ENCODE data around the gene SLC38A10. TPM values are rescaled to one million over a fixed set of nuclear protein-coding genes. Genes with fewer than 3 reads are reported as not detected.

SLC38A10 gene
- total and polyA plus RNA-seq, 2 of the 13 experiments (the other 11 are each of a cell fraction or from before 2014, with no cell fraction given), result 23.4 to 55.8 TPM

DNA sequence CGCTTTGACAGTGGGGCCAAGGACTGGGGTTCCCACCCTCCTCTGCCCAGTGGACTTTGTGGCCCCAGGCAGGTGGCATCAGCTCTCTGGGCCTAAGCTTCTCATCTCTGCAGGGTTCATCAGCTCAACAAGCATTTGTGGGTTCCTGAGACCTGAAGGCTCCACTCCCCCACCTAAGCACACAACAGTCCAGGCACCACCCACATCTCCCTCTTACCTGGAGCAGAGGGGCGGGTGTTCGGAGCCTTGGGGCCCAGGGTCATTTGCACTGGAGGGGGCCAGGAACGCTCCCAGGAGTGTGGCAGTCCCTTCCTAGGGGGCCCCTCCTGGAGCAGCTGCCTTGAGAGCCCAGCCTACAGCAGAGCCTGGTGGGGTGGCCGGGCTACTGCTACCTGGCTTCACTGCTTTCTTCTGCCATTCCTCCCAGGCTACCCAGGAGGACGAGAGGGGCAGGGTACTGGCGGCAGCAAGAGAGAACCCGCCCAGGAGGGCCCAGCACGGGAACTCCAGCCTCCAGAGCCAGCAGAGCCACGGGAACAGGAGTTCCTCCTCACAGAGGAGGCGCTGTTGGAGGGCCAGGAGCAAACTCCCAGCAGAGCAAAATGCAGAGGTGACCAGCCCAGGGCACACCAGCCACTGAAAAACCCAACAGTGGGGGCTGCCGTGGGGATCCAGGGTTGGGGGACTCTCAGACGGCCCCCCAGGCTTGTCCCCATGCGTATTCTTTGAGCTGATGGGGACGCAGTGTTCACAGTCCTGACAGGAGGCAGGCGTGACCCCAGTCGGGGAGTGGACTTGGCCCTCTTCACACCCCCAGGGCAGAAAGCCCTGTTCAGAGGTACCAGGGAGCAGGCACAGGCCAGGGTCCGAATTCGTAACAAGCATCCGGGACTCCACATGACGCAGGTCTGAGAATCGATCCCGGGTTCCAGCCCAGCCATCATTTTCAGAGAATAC lies 35.1 kb upstream of the SLC38A10 start (continued):
- TF ChIP-seq ZNF574 (CRISPR knock-in tag; IDR thresholded peaks at IDR 0.05) (peak; percentile 77), NONO (IDR thresholded peaks at IDR 0.05) (no peak), NONO (CRISPR knock-in tag; conservative IDR thresholded peaks at IDR 0.05) (peak; percentile 41; the same call in 1 of the 2 replicates), ZSCAN22 (CRISPR knock-in tag; IDR thresholded peaks at IDR 0.05) (no peak), ZNF580 (CRISPR knock-in tag; IDR thresholded peaks at IDR 0.05; ENCODE audit: borderline replicate concordance, low read depth) (no peak), MED13 (CRISPR knock-in tag; IDR thresholded peaks at IDR 0.05) (no peak), NPAS2 (CRISPR knock-in tag; IDR thresholded peaks at IDR 0.05; ENCODE audit: borderline replicate concordance) (no peak), KLF6 (CRISPR knock-in tag; IDR thresholded peaks at IDR 0.05) (no peak), EED (CRISPR knock-in tag; IDR thresholded peaks at IDR 0.05) (no peak), CENPT (CRISPR knock-in tag; IDR thresholded peaks at IDR 0.05; ENCODE audit: low read depth) (no peak), ZNF569 (CRISPR knock-in tag; IDR thresholded peaks at IDR 0.05; ENCODE audit: borderline replicate concordance) (no peak), ZNF777 (CRISPR knock-in tag; IDR thresholded peaks at IDR 0.05) (no peak), ZNF343 (CRISPR knock-in tag; IDR thresholded peaks at IDR 0.05) (no peak), ZNF792 (CRISPR knock-in tag; IDR thresholded peaks at IDR 0.05) (peak; percentile 38; the same call in 1 of the 2 replicates), TBX3 (IDR thresholded peaks at IDR 0.05; ENCODE audit: borderline replicate concordance) (no peak), MATR3 (CRISPR knock-in tag; IDR thresholded peaks at IDR 0.05) (no peak), KLF9 (CRISPR knock-in tag; IDR thresholded peaks at IDR 0.05; ENCODE audit: low read depth) (no peak)
- TF ChIP-seq, protein P1, sequence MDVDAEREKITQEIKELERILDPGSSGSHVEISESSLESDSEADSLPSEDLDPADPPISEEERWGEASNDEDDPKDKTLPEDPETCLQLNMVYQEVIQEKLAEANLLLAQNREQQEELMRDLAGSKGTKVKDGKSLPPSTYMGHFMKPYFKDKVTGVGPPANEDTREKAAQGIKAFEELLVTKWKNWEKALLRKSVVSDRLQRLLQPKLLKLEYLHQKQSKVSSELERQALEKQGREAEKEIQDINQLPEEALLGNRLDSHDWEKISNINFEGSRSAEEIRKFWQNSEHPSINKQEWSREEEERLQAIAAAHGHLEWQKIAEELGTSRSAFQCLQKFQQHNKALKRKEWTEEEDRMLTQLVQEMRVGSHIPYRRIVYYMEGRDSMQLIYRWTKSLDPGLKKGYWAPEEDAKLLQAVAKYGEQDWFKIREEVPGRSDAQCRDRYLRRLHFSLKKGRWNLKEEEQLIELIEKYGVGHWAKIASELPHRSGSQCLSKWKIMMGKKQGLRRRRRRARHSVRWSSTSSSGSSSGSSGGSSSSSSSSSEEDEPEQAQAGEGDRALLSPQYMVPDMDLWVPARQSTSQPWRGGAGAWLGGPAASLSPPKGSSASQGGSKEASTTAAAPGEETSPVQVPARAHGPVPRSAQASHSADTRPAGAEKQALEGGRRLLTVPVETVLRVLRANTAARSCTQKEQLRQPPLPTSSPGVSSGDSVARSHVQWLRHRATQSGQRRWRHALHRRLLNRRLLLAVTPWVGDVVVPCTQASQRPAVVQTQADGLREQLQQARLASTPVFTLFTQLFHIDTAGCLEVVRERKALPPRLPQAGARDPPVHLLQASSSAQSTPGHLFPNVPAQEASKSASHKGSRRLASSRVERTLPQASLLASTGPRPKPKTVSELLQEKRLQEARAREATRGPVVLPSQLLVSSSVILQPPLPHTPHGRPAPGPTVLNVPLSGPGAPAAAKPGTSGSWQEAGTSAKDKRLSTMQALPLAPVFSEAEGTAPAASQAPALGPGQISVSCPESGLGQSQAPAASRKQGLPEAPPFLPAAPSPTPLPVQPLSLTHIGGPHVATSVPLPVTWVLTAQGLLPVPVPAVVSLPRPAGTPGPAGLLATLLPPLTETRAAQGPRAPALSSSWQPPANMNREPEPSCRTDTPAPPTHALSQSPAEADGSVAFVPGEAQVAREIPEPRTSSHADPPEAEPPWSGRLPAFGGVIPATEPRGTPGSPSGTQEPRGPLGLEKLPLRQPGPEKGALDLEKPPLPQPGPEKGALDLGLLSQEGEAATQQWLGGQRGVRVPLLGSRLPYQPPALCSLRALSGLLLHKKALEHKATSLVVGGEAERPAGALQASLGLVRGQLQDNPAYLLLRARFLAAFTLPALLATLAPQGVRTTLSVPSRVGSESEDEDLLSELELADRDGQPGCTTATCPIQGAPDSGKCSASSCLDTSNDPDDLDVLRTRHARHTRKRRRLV (CRISPR knock-in tag; IDR thresholded peaks at IDR 0.05), result no peak
- TF ChIP-seq, protein P2, sequence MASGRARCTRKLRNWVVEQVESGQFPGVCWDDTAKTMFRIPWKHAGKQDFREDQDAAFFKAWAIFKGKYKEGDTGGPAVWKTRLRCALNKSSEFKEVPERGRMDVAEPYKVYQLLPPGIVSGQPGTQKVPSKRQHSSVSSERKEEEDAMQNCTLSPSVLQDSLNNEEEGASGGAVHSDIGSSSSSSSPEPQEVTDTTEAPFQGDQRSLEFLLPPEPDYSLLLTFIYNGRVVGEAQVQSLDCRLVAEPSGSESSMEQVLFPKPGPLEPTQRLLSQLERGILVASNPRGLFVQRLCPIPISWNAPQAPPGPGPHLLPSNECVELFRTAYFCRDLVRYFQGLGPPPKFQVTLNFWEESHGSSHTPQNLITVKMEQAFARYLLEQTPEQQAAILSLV (CRISPR knock-in tag; IDR thresholded peaks at IDR 0.05; ENCODE audit: borderline replicate concordance), result no peak

Data from HepG2 (cell line).